Measurements from ENCODE around the gene CRHR1.

CRHR1 gene

DNA sequence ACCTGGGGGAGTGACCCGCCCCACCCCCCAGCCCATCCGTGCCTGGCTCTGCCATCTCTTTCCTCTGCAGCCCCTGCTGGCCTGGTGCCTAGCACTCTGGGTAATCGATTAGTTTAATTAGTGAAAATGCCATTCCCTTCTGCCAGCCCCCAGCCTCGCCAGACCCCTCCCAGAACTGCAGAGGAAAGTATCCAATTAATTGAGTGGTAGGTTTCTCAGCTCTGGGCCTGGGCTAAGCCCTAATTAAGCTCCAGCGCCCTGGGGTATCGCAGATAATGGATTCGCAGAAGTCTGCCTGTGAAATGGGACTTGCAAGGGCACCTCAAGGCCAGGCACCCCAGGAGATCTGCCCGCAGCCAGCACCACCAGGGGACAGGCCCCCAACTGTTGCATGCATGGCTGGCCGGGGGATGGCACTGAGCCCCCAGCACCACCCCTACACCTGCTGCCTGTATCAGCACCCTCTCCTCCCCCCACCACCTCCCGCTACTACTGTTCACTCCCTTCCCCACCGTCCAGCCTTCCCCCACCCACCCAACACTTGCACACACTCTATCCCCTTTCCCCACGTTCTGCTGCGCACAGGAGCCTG lies 40.9 kb downstream of the CRHR1 start:
- no peak for DNase-seq

DNA sequence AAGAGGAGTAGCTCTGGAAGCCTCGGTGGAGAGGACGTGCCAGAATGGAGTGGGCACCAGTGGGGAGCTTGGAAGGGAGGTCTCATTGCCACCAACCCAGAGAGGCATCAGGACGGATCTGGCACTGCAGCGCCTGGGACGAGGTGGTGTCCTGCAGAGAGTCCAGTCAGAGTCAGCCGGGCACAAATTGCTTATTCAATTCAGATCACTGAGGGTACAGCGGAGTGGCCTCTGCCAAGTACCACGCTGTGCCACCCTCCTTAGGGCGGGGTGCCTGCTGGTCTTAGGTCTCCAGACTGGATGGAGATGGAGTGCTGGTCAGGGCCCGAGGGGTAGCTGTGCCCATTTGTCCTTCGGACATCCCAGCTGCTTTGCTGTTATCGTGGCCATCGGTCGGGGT lies 41.7 kb downstream of the CRHR1 start:
- DNase-seq = no peak

- no peak for DNase-seq
Observed at GRCh38 chr17:45826919-45827588, 42.9 kb downstream of the CRHR1 start.

- no peak for DNase-seq
Observed at GRCh38 chr17:45828171-45828570, 44.1 kb downstream of the CRHR1 start.

DNA sequence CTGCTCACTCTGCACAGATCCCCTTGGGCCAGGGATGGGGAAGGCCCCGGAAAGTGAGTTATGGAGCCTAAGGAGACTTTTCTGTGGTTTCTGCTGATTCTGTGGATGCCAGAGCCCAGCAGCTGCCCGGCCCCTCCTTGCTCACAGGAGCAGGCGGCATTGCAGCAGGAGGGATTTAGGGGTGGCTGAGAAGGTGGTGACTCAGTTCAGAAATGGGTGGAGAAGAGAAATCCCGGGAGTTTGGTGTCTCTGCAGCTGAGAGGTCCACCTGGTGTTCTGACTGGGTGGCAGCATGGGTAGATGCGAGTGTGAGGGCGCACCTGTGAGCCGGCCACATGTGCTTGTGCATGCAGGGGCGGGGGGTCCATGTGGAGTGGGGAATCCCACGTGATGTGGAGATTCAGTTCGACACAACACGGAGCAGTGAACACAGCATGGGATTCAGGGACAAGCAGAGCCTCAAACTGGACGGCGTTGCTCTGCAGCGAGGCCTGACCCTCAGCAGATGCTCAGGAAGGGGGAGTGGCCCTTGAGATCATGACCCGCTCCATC lies 44.5 kb downstream of the CRHR1 start:
- DNase-seq = no peak

- DNase-seq = no peak
Observed at GRCh38 chr17:45833920-45834319, 49.8 kb downstream of the CRHR1 start.

GRCh38 chr17:45834471-45835396 lies 50.6 kb downstream of the CRHR1 start:
- no peak for DNase-seq

- no peak for DNase-seq
Observed at GRCh38 chr17:45835481-45835880, 51.4 kb downstream of the CRHR1 start.

GRCh38 chr17:45836047-45837044 lies 52.2 kb downstream of the CRHR1 start:
- DNase-seq = no peak

- no peak for DNase-seq
Observed at GRCh38 chr17:45837187-45837586, 53.1 kb downstream of the CRHR1 start.

- no peak for DNase-seq
Observed at GRCh38 chr17:45837603-45838002, 53.5 kb downstream of the CRHR1 start.

- no peak for DNase-seq
Observed at GRCh38 chr17:45838751-45839295, 54.7 kb downstream of the CRHR1 start.

DNA sequence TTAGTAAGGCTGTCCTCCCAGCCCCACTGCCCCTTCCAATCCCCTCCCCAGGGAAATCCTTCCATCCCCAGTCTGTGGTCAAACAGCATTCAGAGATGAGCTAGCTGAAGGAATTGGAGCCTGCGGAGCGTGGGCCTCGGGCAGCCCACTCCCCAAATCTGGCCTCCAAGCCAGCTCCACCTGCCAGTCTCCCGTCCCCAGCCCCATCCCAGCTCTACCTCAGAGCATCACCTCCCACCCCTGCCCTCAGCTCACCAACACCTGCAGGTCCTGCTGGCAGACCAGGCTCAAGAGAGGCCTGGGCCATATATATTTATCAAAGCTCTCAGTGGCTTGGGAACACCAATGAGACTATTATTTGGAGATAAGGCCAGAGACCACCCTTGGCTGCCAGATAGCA lies 55.3 kb downstream of the CRHR1 start:
- DNase-seq = no peak

DNA sequence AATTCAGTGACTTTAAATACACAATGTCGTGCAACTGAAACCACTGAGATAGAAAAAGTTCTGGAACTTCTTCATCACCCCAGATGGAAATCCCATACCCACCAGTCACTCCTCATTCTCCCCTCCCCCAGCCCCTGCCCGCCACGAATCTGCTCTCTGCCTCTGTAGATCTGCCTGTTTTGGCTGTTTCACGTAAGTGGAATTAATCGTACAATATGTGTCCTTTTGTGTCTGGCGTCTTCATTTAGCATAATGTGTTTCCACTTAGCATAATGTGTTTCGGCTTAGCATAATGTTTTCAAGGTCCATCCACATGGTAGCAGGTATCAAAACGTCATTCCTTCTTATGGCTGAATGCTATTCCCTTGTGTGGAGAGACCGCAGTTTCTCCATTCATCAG lies 57.1 kb downstream of the CRHR1 start:
- no peak for DNase-seq

DNA sequence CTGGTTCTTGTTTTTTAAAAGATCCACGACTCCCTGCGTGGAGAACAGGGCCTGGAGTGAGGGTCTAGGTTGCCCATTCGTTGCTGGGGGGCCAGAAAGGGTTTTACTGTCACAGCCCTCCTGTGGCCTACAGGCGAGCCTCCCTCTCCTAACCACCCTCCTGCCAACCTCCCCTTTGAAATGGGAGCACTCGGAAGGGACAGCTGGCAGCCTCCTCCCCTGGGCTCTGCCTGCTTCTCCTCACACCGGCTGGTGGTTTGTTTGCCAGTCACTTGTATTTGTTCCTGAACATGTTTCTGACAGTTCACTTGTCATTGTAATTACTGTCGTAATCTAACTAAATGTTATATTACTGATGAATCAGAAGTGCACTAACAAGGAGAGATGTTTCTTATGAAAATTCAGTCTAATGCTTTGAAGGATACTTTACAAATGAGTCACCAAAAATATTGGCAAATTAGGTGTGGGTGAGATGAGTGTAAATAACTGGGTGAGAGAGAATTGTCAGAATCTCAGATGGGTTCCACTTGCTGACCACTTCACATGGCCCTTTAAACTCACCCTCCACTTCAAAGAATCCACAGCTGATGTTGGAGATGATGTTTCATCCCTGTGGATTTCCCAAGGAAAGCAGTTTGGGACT lies 57.9 kb downstream of the CRHR1 start:
- no peak for DNase-seq

DNA sequence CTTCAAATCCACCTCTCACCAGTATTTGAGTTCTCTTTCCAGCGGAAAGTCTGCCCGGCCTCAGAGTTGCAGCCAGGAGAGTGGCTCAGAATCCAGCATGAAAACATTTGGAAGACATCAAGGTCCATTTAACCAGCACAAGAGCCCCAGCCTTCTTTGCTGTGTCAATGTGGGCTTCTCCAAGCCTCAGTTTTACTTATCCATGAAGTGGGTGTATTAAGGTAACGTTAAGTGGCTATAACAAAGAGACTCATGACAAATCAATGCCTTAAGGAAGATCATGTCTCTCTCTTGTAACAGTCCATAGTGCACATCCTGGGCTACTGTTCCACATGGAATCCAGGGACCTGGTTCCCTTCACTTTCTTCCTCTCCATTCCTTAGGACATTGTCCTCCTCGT lies 59.6 kb downstream of the CRHR1 start:
- no peak for DNase-seq

DNA sequence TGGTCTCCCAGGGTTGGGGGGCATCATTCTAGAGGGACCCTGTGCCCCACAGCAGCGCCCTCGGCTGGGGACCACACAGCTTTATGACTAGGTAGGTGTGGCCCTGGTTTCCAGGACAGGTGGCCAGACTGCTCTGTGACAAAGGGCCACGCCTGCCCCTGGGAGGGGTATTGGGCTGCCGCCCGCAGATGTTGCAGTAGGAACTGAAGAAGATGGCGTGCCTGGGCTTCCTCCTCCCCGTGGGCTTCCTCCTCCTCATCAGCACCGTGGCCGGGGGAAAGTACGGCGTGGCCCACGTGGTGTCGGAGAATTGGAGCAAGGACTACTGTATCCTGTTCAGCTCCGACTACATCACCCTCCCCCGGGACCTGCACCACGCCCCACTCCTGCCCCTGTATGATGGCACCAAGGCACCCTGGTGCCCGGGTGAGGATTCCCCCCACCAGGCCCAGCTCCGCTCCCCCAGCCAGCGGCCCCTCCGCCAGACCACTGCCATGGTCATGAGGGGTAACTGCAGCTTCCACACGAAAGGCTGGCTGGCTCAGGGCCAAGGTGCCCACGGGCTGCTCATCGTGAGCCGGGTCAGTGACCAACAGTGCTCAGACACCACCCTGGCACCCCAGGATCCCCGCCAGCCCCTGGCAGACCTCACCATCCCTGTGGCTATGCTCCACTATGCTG lies 60.7 kb downstream of the CRHR1 start, which contains the start of gene SPPL2C:
SPPL2C (plus strand) TSS at position 187 of the 681 bp plus-strand sequence; CDS start at position 213, 26 bp downstream.
- no peak for DNase-seq

DNA sequence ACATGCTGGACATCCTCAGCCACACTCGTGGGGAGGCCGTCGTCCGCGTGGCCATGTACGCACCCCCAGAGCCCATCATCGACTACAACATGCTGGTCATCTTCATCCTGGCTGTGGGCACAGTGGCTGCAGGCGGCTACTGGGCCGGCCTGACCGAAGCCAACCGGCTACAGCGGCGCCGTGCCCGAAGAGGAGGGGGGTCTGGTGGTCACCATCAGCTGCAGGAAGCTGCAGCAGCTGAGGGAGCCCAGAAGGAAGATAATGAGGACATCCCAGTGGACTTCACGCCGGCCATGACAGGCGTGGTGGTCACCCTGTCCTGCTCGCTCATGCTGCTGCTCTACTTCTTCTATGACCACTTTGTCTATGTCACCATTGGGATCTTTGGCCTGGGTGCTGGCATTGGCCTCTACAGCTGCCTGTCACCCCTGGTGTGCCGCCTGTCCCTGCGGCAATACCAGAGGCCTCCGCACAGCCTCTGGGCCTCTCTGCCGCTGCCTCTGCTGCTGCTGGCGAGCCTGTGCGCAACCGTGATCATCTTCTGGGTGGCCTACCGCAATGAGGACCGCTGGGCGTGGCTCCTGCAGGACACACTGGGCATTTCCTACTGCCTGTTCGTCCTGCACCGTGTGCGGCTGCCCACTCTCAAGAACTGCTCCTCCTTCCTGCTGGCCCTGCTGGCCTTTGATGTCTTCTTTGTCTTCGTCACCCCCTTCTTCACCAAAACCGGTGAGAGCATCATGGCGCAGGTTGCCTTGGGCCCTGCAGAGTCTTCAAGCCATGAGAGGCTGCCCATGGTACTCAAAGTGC lies 61.5 kb downstream of the CRHR1 start:
- no peak for DNase-seq

DNA sequence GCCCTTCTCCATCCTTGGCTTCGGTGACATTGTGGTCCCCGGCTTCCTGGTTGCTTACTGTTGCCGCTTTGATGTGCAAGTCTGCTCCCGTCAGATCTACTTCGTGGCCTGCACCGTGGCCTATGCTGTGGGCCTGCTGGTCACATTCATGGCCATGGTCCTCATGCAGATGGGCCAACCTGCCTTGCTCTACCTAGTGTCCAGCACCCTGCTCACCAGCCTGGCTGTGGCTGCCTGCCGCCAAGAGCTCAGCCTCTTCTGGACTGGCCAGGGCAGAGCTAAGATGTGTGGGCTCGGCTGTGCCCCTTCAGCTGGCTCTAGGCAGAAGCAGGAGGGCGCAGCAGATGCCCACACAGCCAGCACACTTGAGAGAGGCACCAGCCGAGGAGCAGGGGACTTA lies 62.1 kb downstream of the CRHR1 start:
- DNase-seq = no peak

DNA sequence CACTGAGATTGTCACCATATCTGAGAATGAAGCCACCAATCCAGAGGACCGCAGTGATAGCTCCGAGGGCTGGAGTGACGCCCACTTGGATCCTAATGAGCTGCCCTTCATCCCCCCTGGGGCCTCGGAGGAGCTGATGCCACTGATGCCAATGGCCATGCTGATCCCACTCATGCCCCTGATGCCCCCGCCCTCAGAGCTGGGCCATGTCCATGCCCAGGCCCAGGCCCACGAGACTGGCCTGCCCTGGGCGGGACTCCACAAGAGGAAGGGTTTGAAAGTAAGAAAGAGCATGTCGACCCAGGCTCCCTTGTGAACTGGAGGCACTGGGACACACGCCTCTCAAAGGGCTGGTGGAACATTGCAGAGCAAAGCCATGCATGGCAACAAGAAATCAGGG lies 62.5 kb downstream of the CRHR1 start:
- no peak for DNase-seq

All from stimulated activated CD4-positive, alpha-beta T cell treated with anti-CD3 and anti-CD28 coated beads, Interleukin-12 subunit alpha, Interleukin-12 subunit beta, amount 100 ng/mL, for 4 hours (primary cell).